HepG2 (cell line): ENCODE measurements around the gene ARHGEF10L. TPM values are rescaled to one million over a fixed set of nuclear protein-coding genes. Genes with fewer than 3 reads are reported as not detected.
A peak's percentile ranks its signal among the peaks of the same experiment; 100 is the strongest.

ENCODE experiments used
- GRHL1 ChIP-seq: sonication (generic); formaldehyde crosslinking; conservative IDR thresholded peaks from 2 replicates; pipeline ENCODE4 v1.8.0; 2022; ENCODE audit warnings: missing genetic modification reagents
- HNF4G ChIP-seq, 2 experiments: sonication (generic) in 1 of 2; formaldehyde crosslinking in 1 of 2; IDR thresholded peaks; 2 replicates each; pipeline versions ENCODE4 v1.4.0 to v1.6.1; 2011 to 2020; ENCODE audit warnings: borderline replicate concordance in 2 of 2, low read depth in 2 of 2, mild to moderate bottlenecking in 2 of 2, low read length in 1 of 2, missing genetic modification reagents in 1 of 2, moderate library complexity in 1 of 2
- IKZF1 ChIP-seq: fragments of 450-650 bp; IDR thresholded peaks from 2 replicates; pipeline ENCODE4 v1.7.1; 2016
- JDP2 ChIP-seq: sonication (generic); formaldehyde crosslinking; IDR thresholded peaks from 2 replicates; pipeline ENCODE4 v1.8.1; 2022; ENCODE audit warnings: missing genetic modification reagents, borderline replicate concordance
- NFKBIZ ChIP-seq: IDR thresholded peaks from 2 replicates; pipeline ENCODE4 v1.6.1; 2018; ENCODE audit warnings: missing genetic modification reagents, missing compliant biosample characterization
- PRDM15 ChIP-seq: sonication (generic); formaldehyde crosslinking; IDR thresholded peaks from 2 replicates; pipeline ENCODE4 v1.4.0; 2020; ENCODE audit warnings: missing genetic modification reagents
- TMF1 ChIP-seq: sonication (generic); formaldehyde crosslinking; IDR thresholded peaks from 2 replicates; pipeline ENCODE4 v1.8.1; 2022; ENCODE audit warnings: low read depth, missing genetic modification reagents
- TRAFD1 ChIP-seq: sonication (generic); formaldehyde crosslinking; IDR thresholded peaks from 2 replicates; pipeline ENCODE4 v1.5.1; 2020; ENCODE audit warnings: missing genetic modification reagents, mild to moderate bottlenecking, borderline replicate concordance
- ZNF260 ChIP-seq: sonication (generic); formaldehyde crosslinking; IDR thresholded peaks from 2 replicates; pipeline ENCODE4 v1.4.0; 2020; ENCODE audit warnings: missing genetic modification reagents, low read depth, mild to moderate bottlenecking, borderline replicate concordance
- ZNF773 ChIP-seq: sonication (generic); formaldehyde crosslinking; IDR thresholded peaks from 2 replicates; pipeline ENCODE4 v1.4.0; 2020; ENCODE audit warnings: missing genetic modification reagents, borderline replicate concordance
- ZNF850 ChIP-seq: sonication (generic); formaldehyde crosslinking; conservative IDR thresholded peaks from 2 replicates; pipeline ENCODE4 v1.9.0; 2021; ENCODE audit warnings: mild to moderate bottlenecking, missing genetic modification reagents
- ZNF883 ChIP-seq: sonication (generic); formaldehyde crosslinking; IDR thresholded peaks from 2 replicates; pipeline ENCODE4 v1.5.1; 2020; ENCODE audit warnings: mild to moderate bottlenecking, missing genetic modification reagents; ENCODE audit errors: not compliant biosample characterization
- ZSCAN29 ChIP-seq: sonication (generic); formaldehyde crosslinking; conservative IDR thresholded peaks from 2 replicates; pipeline ENCODE4 v1.4.0; 2020; ENCODE audit warnings: mild to moderate bottlenecking, missing genetic modification reagents
- polyA plus RNA-seq, 8 experiments: library from polyadenylated mRNA; depleted of rRNA in 3 of 8; stranded (reverse) in 7 of 8; unstranded in 1 of 8; fragments of >200 nt; fragmentation: Illumina TruSeq in 4 of 8; extraction: Trizol in 4 of 8; gene quantifications; 2 replicates each; pipeline versions ENCODE4 v1.2.1 to v1.2.3, GENCODE V29; 2011 to 2016; ENCODE audit warnings: low read depth in 4 of 8, missing spikeins in 1 of 8, mixed read lengths in 1 of 8; ENCODE audit not compliant: insufficient read depth in 1 of 8
- total RNA-seq, 5 experiments: library from RNA; depleted of rRNA; stranded (reverse); fragments of >200 nt; fragmentation: Illumina TruSeq; extraction: Trizol; gene quantifications; 2 replicates each; pipeline ENCODE4 v1.2.3, GENCODE V29; 2016; ENCODE audit warnings: low read depth in 1 of 5
- TF ChIP-seq, protein P1 (sequence below), 2 experiments: sonication (generic) in 1 of 2; formaldehyde crosslinking in 1 of 2; IDR thresholded peaks; 2 replicates each; pipeline versions ENCODE4 v1.5.1 to v1.6.1; 2011 to 2020; ENCODE audit warnings: borderline replicate concordance in 1 of 2, low read depth in 1 of 2, low read length in 1 of 2, mild to moderate bottlenecking in 1 of 2, missing genetic modification reagents in 1 of 2, moderate library complexity in 1 of 2
- TF ChIP-seq, protein P2 (sequence below): sonication (generic); formaldehyde crosslinking; IDR thresholded peaks from 2 replicates; pipeline ENCODE4 v1.4.0; 2020; ENCODE audit warnings: mild to moderate bottlenecking, low read depth, missing genetic modification reagents

The ARHGEF10L gene
- total and polyA plus RNA-seq, 2 of the 13 experiments (the other 11 are each of a cell fraction or from before 2014, with no cell fraction given) = 46.5 to 78.3 TPM

DNA sequence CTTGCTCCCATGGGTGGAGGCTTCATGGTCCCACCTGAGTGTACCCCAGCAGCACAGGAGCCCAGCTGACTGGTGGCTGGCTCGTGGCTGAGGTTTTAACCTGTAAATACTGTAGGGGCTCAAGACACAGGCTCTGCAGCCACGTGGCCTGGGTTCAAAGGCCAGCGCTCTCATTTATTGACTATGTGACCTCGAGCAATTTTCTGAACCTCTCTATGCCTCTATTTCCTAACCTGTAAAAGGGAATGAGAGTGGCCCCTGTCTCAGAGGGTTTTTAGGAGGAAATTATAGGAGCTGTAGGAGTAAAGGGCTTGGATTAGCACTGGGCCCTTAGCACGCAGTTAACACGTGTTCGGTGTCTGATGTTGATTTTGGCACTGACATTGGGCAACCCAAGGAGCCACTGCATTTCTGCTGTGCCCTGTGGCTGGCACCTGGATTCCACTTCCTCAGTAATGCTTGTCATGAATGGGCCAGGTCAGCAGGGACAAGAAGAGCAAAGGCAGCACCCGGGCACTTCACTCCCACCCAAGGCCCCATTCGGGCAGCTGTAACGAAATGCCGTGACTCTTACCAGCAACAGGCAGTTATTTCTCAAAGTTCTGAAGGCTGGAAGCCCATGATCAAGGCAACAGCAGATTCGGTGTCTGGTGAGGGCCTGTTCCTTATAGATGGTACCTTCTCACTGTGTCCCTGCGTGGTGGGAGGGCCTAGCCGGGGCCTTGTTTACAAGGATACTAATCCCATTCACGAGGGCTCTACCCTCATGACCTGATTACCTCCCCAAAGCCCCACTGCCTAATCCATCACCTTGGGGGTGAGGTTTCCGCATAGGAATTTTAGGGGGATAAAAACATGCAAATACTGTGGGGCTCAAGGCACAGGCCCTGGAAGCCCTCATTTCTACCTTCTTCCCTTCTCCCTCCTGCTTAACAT lies 25.2 kb downstream of the ARHGEF10L start (continued):
- TF ChIP-seq HNF4G (IDR thresholded peaks at IDR 0.05; ENCODE audit: borderline replicate concordance, low read depth, low read length) (peak; percentile 86), HNF4G (CRISPR knock-in tag; IDR thresholded peaks at IDR 0.05; ENCODE audit: borderline replicate concordance, low read depth) (no peak; the same call in 1 of the 2 replicates), ZSCAN29 (CRISPR knock-in tag) (no peak), ZNF850 (CRISPR knock-in tag) (no peak), ZNF260 (CRISPR knock-in tag) (no peak), ZNF883 (no peak), TMF1 (no peak), NFKBIZ (CRISPR knock-in tag) (no peak), GRHL1 (CRISPR knock-in tag) (no peak), TRAFD1 (CRISPR knock-in tag) (no peak), JDP2 (no peak), IKZF1 (no peak), PRDM15 (CRISPR knock-in tag) (no peak), ZNF773 (CRISPR knock-in tag) (no peak)
- TF ChIP-seq, protein P1, sequence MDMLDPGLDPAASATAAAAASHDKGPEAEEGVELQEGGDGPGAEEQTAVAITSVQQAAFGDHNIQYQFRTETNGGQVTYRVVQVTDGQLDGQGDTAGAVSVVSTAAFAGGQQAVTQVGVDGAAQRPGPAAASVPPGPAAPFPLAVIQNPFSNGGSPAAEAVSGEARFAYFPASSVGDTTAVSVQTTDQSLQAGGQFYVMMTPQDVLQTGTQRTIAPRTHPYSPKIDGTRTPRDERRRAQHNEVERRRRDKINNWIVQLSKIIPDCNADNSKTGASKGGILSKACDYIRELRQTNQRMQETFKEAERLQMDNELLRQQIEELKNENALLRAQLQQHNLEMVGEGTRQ (IDR thresholded peaks at IDR 0.05; ENCODE audit: low read depth, low read length) = no peak
- TF ChIP-seq, protein P1 (CRISPR knock-in tag; IDR thresholded peaks at IDR 0.05; ENCODE audit: borderline replicate concordance) = peak; percentile 71; the same call in 1 of the 2 replicates
- TF ChIP-seq, protein P2, sequence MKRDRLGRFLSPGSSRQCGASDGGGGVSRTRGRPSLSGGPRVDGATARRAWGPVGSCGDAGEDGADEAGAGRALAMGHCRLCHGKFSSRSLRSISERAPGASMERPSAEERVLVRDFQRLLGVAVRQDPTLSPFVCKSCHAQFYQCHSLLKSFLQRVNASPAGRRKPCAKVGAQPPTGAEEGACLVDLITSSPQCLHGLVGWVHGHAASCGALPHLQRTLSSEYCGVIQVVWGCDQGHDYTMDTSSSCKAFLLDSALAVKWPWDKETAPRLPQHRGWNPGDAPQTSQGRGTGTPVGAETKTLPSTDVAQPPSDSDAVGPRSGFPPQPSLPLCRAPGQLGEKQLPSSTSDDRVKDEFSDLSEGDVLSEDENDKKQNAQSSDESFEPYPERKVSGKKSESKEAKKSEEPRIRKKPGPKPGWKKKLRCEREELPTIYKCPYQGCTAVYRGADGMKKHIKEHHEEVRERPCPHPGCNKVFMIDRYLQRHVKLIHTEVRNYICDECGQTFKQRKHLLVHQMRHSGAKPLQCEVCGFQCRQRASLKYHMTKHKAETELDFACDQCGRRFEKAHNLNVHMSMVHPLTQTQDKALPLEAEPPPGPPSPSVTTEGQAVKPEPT (CRISPR knock-in tag) = no peak
